Measurements from ENCODE around the gene COL26A1. TPM values are rescaled to one million over a fixed set of nuclear protein-coding genes. Genes with fewer than 3 reads are reported as not detected.

COL26A1 gene
- total and polyA plus RNA-seq, 2 of the 4 experiments (the other 2 are of a cell fraction) = not detected

- Histone ChIP-seq H2AK5ac (ENCODE audit: low read depth, low read length) (0 out of 2 replicates have a peak overlapping the region, but pooled peaks have one; percentile 48), H2BK5ac (ENCODE audit: low read depth, low read length, poor library complexity, severe bottlenecking) (no peak overlapping the region), H4K8ac (ENCODE audit: low read depth in 2 of 2, low read length in 2 of 2) (no peak overlapping the region), H2BK20ac (ENCODE audit: low read depth, low read length) (no peak overlapping the region), H2AFZ (replicated peaks; ENCODE audit: low read length, poor library complexity) (peak overlapping the region; percentile 55), H2BK120ac (ENCODE audit: low read depth, low read length) (no peak overlapping the region), H3K23ac (ENCODE audit: low read depth, low read length) (no peak overlapping the region), H3K4me1 (ENCODE audit: control insufficient read depth, insufficient read depth, low read length) (peaks cover 12% of the 10 kb centered on the region; the same call in 1 of the 2 replicates), H3K4ac (ENCODE audit: low read depth, low read length) (peak overlapping the region; percentile 44), H3K18ac (ENCODE audit: low read depth, low read length) (no peak overlapping the region), H3K27ac (ENCODE audit: insufficient read depth, low read length) (no peak overlapping the region), H3K79me1 (ENCODE audit: low read depth in 1 of 2, low read length in 2 of 2) (no peaks in the 10 kb centered on the region), H3K9me1 (ENCODE audit: insufficient read depth, low read length) (no peaks in the 10 kb centered on the region), H3K14ac (replicated peaks; ENCODE audit: low read depth, low read length) (no peak overlapping the region), H3K4me2 (ENCODE audit: low read depth, low read length) (no peak overlapping the region), H3K36me3 (ENCODE audit: control insufficient read depth, insufficient read depth, low read length) (no peaks in the 10 kb centered on the region), H2BK15ac (ENCODE audit: low read depth, low read length) (no peak overlapping the region), H4K91ac (ENCODE audit: insufficient read depth, low read depth, low read length) (no peak overlapping the region), H3K4me3 (ENCODE audit: insufficient read depth, low read depth, low read length) (no peak overlapping the region), H3K9me3 (ENCODE audit: control insufficient read depth, insufficient read depth, low read length) (peaks cover 5% of the 10 kb centered on the region), H4K5ac (ENCODE audit: low read depth, low read length) (no peak overlapping the region), H4K20me1 (ENCODE audit: insufficient read depth, low read length) (no peaks in the 10 kb centered on the region), H3K9ac (ENCODE audit: low read depth, low read length) (no peak overlapping the region), H2AK9ac (replicated peaks; ENCODE audit: low read depth, low read length, poor library complexity) (peak overlapping the region; percentile 25), H3K56ac (ENCODE audit: extremely low read depth, insufficient read depth, low read length) (no peak overlapping the region), H3K27me3 (ENCODE audit: control insufficient read depth, insufficient read depth, low read length) (peaks cover 4% of the 10 kb centered on the region; the same call in 1 of the 2 replicates)
- ChIA-PET POLR2A (ENCODE audit: unreplicated experiment) (no interaction called here), CTCF (no interaction called here)
- ATAC-seq (ENCODE audit: low read depth) (no peak), DNase-seq (no peak)
- dilution Hi-C loops (cut with HindIII; ENCODE audit: low sequenced_read_pairs, unreplicated experiment) = no loop called here
- intact Hi-C loops (cut with micrococcal nuclease) = loop anchor here (5.0 kb wide), 1 partner anchor 173 kb away; the partner anchor contains the start of gene COL26A1
- BruUV-seq (replicated peaks) = no TSS peak
- no CpG with 5 or more reads among the region's 7 CpGs for WGBS, 2 experiments (ENCODE audit: extremely low coverage in 2 of 2, insufficient read length in 1 of 2)
- in situ Hi-C loops (cut with MboI; ENCODE audit: low sequenced_read_pairs) = no loop called here
- TF ChIP-seq POLR2A (IDR thresholded peaks at IDR 0.05; ENCODE audit: low read depth, low read length) (no peak), CHD1 (IDR thresholded peaks at IDR 0.05; ENCODE audit: low read depth, low read length) (no peak), BHLHE40 (IDR thresholded peaks at IDR 0.05; ENCODE audit: low read depth, low read length) (no peak), FOS (IDR thresholded peaks at IDR 0.05; ENCODE audit: low read depth, low read length) (no peak), MAFK (IDR thresholded peaks at IDR 0.05; ENCODE audit: low read depth, low read length) (no peak), ELK1 (IDR thresholded peaks at IDR 0.05; ENCODE audit: borderline replicate concordance, low read depth, low read length) (no peak), RCOR1 (IDR thresholded peaks at IDR 0.05; ENCODE audit: insufficient replicate concordance, low read length) (no peak), RFX5 (IDR thresholded peaks at IDR 0.05; ENCODE audit: low read depth, low read length) (no peak), CEBPB (IDR thresholded peaks at IDR 0.05; ENCODE audit: low read depth, low read length) (no peak)
- TF ChIP-seq, protein P1, sequence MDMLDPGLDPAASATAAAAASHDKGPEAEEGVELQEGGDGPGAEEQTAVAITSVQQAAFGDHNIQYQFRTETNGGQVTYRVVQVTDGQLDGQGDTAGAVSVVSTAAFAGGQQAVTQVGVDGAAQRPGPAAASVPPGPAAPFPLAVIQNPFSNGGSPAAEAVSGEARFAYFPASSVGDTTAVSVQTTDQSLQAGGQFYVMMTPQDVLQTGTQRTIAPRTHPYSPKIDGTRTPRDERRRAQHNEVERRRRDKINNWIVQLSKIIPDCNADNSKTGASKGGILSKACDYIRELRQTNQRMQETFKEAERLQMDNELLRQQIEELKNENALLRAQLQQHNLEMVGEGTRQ (IDR thresholded peaks at IDR 0.05; ENCODE audit: low read depth, low read length) = no peak
Observed at GRCh38 chr7:101535351-101535751, 172.7 kb downstream of the COL26A1 start.
